Measurements from ENCODE around the gene JAK1. TPM values are rescaled to one million over a fixed set of nuclear protein-coding genes. Genes with fewer than 3 reads are reported as not detected.

Gene JAK1
- total RNA-seq, 1 experiment from 2014 or later: 27.8 TPM

DNA sequence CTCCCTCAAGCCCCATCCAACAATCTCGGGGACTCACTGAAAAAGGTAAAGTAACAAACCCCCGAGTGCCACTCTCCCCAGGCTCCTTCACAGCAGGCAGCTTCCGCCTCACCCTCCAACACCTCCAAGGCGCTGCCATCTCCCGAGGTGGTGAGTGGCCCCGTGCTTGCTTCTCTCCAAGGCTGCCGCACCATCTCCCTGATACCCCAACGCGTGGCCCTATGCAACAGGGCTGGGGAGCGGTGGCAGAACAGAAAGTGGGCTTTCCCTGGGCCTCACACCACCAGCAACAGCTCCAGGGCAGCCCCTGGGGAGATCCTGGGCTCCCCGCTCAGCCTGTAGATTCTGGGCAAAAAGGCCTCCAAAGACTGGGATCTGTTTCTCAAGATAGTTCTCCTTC is 116.4 kb downstream of the JAK1 start:
- no peak for TF ChIP-seq CBFB (CRISPR knock-in tag; IDR thresholded peaks at IDR 0.05; ENCODE audit: low read depth)
- no peaks in the 10 kb centered on the region for H3K9me3 Mint-ChIP-seq
- CTCF ChIA-PET: no interaction called here
- peaks cover 3% of the 10 kb centered on the region for H3K36me3 Mint-ChIP-seq
- ATAC-seq: no peak
- H3K27me3 Mint-ChIP-seq (ENCODE audit: low read depth): no peaks in the 10 kb centered on the region
- DNase-seq (ENCODE audit: low spot score): no peak
- H3K4me1 Mint-ChIP-seq: no peaks in the 10 kb centered on the region
- H3K4me3 Mint-ChIP-seq: no peak overlapping the region
- POLR2A ChIA-PET: no interaction called here
- no peak overlapping the region for H3K27ac Mint-ChIP-seq

DNA sequence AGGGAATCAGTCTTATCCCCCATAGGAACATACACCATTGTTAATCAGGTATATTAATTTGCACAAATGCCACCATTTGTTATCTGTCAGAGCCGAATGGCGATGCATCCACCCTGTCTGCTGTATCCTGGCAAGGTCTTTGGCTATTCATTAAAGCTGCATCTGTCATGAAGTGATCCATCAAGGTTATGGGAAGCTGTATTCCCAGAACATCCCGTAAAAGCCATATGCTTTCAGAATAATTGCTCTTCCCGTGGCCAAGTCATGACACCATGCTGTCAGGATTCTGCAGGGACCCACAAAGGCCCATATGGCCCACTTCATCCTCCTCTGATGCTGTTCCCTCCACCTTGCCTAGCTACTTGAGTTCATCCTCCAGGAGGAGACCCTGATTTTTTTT is 117.5 kb downstream of the JAK1 start:
- no peak overlapping the region for H3K27ac Mint-ChIP-seq
- POLR2A ChIA-PET: no interaction called here

More for the DNA sequence above, 117.5 kb downstream of the JAK1 start:
- Mint-ChIP-seq H3K36me3 (peaks cover 8% of the 10 kb centered on the region), H3K4me1 (no peaks in the 10 kb centered on the region), H3K4me3 (no peak overlapping the region), H3K9me3 (no peaks in the 10 kb centered on the region), H3K27me3 (ENCODE audit: low read depth) (no peaks in the 10 kb centered on the region)
- CTCF ChIA-PET: no interaction called here
- ATAC-seq (no peak), DNase-seq (ENCODE audit: low spot score) (no peak)
- TF ChIP-seq, protein P1, sequence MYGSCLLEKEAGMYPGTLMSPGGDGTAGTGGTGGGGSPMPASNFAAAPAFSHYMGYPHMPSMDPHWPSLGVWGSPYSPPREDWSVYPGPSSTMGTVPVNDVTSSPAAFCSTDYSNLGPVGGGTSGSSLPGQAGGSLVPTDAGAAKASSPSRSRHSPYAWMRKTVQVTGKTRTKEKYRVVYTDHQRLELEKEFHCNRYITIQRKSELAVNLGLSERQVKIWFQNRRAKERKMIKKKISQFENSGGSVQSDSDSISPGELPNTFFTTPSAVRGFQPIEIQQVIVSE (CRISPR knock-in tag; IDR thresholded peaks at IDR 0.05; ENCODE audit: borderline replicate concordance): no peak
- no peak for TF ChIP-seq NFATC4 (CRISPR knock-in tag; IDR thresholded peaks at IDR 0.05)
- no peak for TF ChIP-seq E2F1 (CRISPR knock-in tag; IDR thresholded peaks at IDR 0.05)
- no peak for TF ChIP-seq CREB1 (CRISPR knock-in tag; IDR thresholded peaks at IDR 0.05)
- TF ChIP-seq SOX15 (CRISPR knock-in tag; IDR thresholded peaks at IDR 0.05): no peak
- TF ChIP-seq PREB (CRISPR knock-in tag; IDR thresholded peaks at IDR 0.05; ENCODE audit: borderline replicate concordance): no peak
- TF ChIP-seq MYBL2 (CRISPR knock-in tag; IDR thresholded peaks at IDR 0.05): no peak
- TF ChIP-seq ZNF263 (CRISPR knock-in tag; IDR thresholded peaks at IDR 0.05; ENCODE audit: low read depth): no peak
- no peak for TF ChIP-seq CTCF (IDR thresholded peaks at IDR 0.05)
- no peak for TF ChIP-seq ATF3 (CRISPR knock-in tag; conservative IDR thresholded peaks at IDR 0.05)
- no peak for TF ChIP-seq FOXP4 (CRISPR knock-in tag; IDR thresholded peaks at IDR 0.05)
- TF ChIP-seq ETV6 (CRISPR knock-in tag; IDR thresholded peaks at IDR 0.05): no peak
- no peak for TF ChIP-seq EMX1 (CRISPR knock-in tag; IDR thresholded peaks at IDR 0.05)
- TF ChIP-seq ZNF423 (CRISPR knock-in tag; IDR thresholded peaks at IDR 0.05): no peak
- no peak for TF ChIP-seq ZBTB21 (CRISPR knock-in tag; IDR thresholded peaks at IDR 0.05; ENCODE audit: borderline replicate concordance)

All from WTC11 (cell line).